Frontal cortex (tissue), 4 donors: Measurements from ENCODE around the gene TOMT. TPM values are rescaled to one million over a fixed set of nuclear protein-coding genes. Genes with fewer than 3 reads are reported as not detected.
"Not testable (repeated sequence)": the region's sequence is repeated elsewhere in the genome, so short reads cannot be mapped to it uniquely, and the experiment has no call there.

Source experiments
- DNase-seq, 2 donors: peaks; one replicate each; pipeline ENCODE4 v3.0.0; 2012; ENCODE audit warnings: low spot score in 2 of 2
- FAIRE-seq: peaks from 2 replicates; lab custom pipeline; 2012; peaks lifted over from hg19 to GRCh38; lab: Jason Lieb, UNC
- total RNA-seq: library from RNA; depleted of rRNA; stranded (reverse); fragments of >200 nt; gene quantifications from one replicate; pipeline ENCODE4 v1.2.3, GENCODE V29; 2014
- donor health status: control.
- donor health status: control.
- donor health status: control.

Gene TOMT
- total RNA-seq, 1 donor from 2014 or later, result not detected

- no peak for FAIRE-seq
Observed at GRCh38 chr11:72120930-72121329, 15.2 kb downstream of the TOMT start.

GRCh38 chr11:72122607-72123006 lies 16.9 kb downstream of the TOMT start:
- FAIRE-seq, result no peak
- no peak for DNase-seq

More at GRCh38 chr11:72120930-72121329, 15.2 kb downstream of the TOMT start:
- DNase-seq, result no peak

- DNase-seq (no peak), FAIRE-seq (no peak)
Observed at GRCh38 chr11:72123117-72123653, 17.5 kb downstream of the TOMT start.

GRCh38 chr11:72124046-72124445 lies 18.3 kb downstream of the TOMT start:
- DNase-seq, result no peak
- FAIRE-seq, result no peak

GRCh38 chr11:72125956-72126355 lies 20.2 kb downstream of the TOMT start:
- DNase-seq (no peak), FAIRE-seq (no peak)

- DNase-seq, result no peak
- FAIRE-seq, result no peak
Observed at GRCh38 chr11:72127923-72128322, 22.2 kb downstream of the TOMT start.

GRCh38 chr11:72129381-72129780 lies 23.7 kb downstream of the TOMT start:
- no peak for DNase-seq
- no peak for FAIRE-seq

- DNase-seq (no peak), FAIRE-seq (no peak)
Observed at GRCh38 chr11:72132646-72133045, 26.9 kb downstream of the TOMT start.

GRCh38 chr11:72135473-72135872 lies 29.7 kb downstream of the TOMT start, which contains the start of gene FOLR3:
Gene FOLR3, plus strand, starts transcription at chr11:72135725. Its CDS starts 228 bp downstream, at chr11:72135953.
- FAIRE-seq, DNase-seq: not testable (repeated sequence)

- no peak for DNase-seq
- FAIRE-seq, result no peak
Observed at GRCh38 chr11:72135891-72136683, 30.4 kb downstream of the TOMT start.

GRCh38 chr11:72136684-72137262 lies 31.0 kb downstream of the TOMT start:
- no peak for FAIRE-seq
- DNase-seq, result no peak

- no peak for FAIRE-seq
- DNase-seq, result no peak
Observed at GRCh38 chr11:72138821-72139390, 33.2 kb downstream of the TOMT start.

- no peak for DNase-seq
- no peak for FAIRE-seq
Observed at GRCh38 chr11:72139500-72139899, 33.8 kb downstream of the TOMT start.

- FAIRE-seq (no peak), DNase-seq (no peak)
Observed at GRCh38 chr11:72140661-72141060, 34.9 kb downstream of the TOMT start.

- FAIRE-seq (no peak), DNase-seq (no peak)
Observed at GRCh38 chr11:72141066-72141465, 35.3 kb downstream of the TOMT start.

- DNase-seq, FAIRE-seq: not testable (repeated sequence)
Observed at GRCh38 chr11:72142086-72142485, 36.4 kb downstream of the TOMT start.

GRCh38 chr11:72142543-72142942 lies 36.8 kb downstream of the TOMT start:
- DNase-seq, FAIRE-seq: not testable (repeated sequence)

GRCh38 chr11:72144807-72145565 lies 39.3 kb downstream of the TOMT start:
- no peak for DNase-seq

GRCh38 chr11:72146625-72147024 lies 40.9 kb downstream of the TOMT start:
- DNase-seq, result no peak
- no peak for FAIRE-seq

More at GRCh38 chr11:72144807-72145565, 39.3 kb downstream of the TOMT start:
- FAIRE-seq, result no peak

- no peak for FAIRE-seq
- DNase-seq, result no peak
Observed at GRCh38 chr11:72150882-72151281, 45.2 kb downstream of the TOMT start.
